Measurements from ENCODE around the gene TIGD4. TPM values are rescaled to one million over a fixed set of nuclear protein-coding genes. Genes with fewer than 3 reads are reported as not detected.
A peak's percentile ranks its signal among the peaks of the same experiment; 100 is the strongest.

TIGD4 gene
- total RNA-seq, 1 donor from 2014 or later, result 1.0 TPM

DNA sequence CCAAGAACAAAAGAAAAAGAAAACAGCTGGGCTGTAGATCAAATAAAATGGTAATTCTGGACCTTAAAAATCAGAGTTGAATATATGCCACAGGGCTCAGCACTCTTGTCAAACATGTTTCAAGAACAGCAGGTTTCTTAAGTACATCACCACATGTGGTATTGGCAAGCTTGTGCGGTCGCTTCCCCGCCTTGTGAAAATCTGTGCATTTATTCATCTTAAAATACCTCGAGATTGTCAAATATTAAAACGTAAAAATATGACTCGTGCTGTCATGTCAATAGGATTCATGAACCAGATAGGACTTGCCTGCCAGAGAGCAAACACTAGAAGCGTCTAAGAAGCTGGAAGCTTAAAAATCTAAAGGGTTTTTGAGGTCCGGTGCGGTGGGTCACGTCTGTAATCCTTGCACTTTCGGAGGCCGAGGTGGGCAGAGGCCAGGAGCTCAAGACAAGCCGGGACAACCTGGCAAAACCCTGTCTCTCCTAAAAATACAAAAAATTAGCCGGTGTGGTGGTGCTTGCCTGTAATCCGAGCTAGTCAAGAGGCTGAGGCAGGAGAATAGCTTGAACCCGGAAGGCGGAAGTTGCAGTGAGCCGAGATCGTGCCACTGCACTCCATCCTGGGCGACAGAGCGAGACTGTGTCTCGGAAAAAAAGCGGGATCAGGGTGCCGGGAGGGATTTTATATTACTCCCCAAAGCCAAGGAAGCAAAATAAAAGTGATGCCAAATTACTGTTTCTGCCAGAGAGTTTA is 59.6 kb downstream of the TIGD4 start:
- Histone ChIP-seq H3K4me3 (peak overlapping the region; percentile 34), H3K27me3 (ENCODE audit: low read depth) (no peaks in the 10 kb centered on the region), H3K27ac (no peak overlapping the region), H3K4me1 (no peaks in the 10 kb centered on the region), H3K36me3 (no peaks in the 10 kb centered on the region), H3K9me3 (no peaks in the 10 kb centered on the region)
- DNase-seq, result no peak
- no peak for TF ChIP-seq CTCF (IDR thresholded peaks at IDR 0.05)
- intact Hi-C loops (cut with DNase I), result no loop called here
- ATAC-seq, result peak in 1 of 2 donors; percentile 76

Other genes starting within 250 kb of the TIGD4 start
- 39.6 TPM for gene FBXW7, start 243.6 kb downstream of the TIGD4 start, total RNA-seq
- gene TMEM154, start 99.7 kb downstream of the TIGD4 start, total RNA-seq, result 19.6 TPM
- 37.2 TPM for gene ARFIP1, start 224 bp upstream of the TIGD4 start, total RNA-seq
- 21.9 TPM for gene FHDC1, start 156.6 kb upstream of the TIGD4 start, total RNA-seq

All from lower lobe of right lung (tissue), 2 donors.